Heart left ventricle (tissue), 16 donors: ENCODE data around the gene DLX5. TPM values are rescaled to one million over a fixed set of nuclear protein-coding genes. Genes with fewer than 3 reads are reported as not detected.

Experiments
- ATAC-seq, 4 donors: fragments of 200-7000 bp; cut with Tn5 transposase; one replicate each; pipeline ENCODE4 v1.9.1; 2020 to 2022; ENCODE audit warnings: moderate library complexity in 4 of 4, mild to moderate bottlenecking in 3 of 4, moderate number of reproducible peaks in 1 of 4
- DNase-seq, 5 donors: peaks; one replicate each; pipeline ENCODE4 v3.0.0-alpha.2; 2020
- H3K27ac ChIP-seq, 12 donors: fragments of 200-600 bp; sonication (generic) in 4 of 12; one replicate each; pipeline versions ENCODE4 v1.5.0 to v1.8.0; 2016 to 2022; ENCODE audit warnings: mild to moderate bottlenecking in 2 of 12
- H3K27me3 ChIP-seq, 9 donors: fragments of 200-600 bp; sonication (generic) in 2 of 9; one replicate each; pipeline versions ENCODE4 v1.5.1 to v1.8.0; 2016 to 2022; ENCODE audit warnings: mild to moderate bottlenecking in 3 of 9
- H3K36me3 ChIP-seq, 9 donors: fragments of 200-600 bp; sonication (generic) in 2 of 9; one replicate each; pipeline versions ENCODE4 v1.5.0 to v1.8.0; 2018 to 2022; ENCODE audit warnings: mild to moderate bottlenecking in 2 of 9
- H3K4me1 ChIP-seq, 12 donors: fragments of 200-600 bp; sonication (generic) in 4 of 12; one replicate each; pipeline versions ENCODE4 v1.5.0 to v1.8.0; 2016 to 2022; ENCODE audit warnings: mild to moderate bottlenecking in 3 of 12
- H3K4me3 ChIP-seq, 12 donors: fragments of 200-600 bp; sonication (generic) in 4 of 12; one replicate each; pipeline versions ENCODE4 v1.5.0 to v1.8.0; 2017 to 2022; ENCODE audit warnings: mild to moderate bottlenecking in 9 of 12, moderate library complexity in 4 of 12
- H3K9me3 ChIP-seq, 12 donors: fragments of 200-600 bp; sonication (generic) in 4 of 12; one replicate each; pipeline versions ENCODE4 v1.5.0 to v1.8.0; 2016 to 2022; ENCODE audit warnings: mild to moderate bottlenecking in 1 of 12
- CTCF ChIP-seq, 12 donors: fragments of 200-600 bp; sonication (generic) in 4 of 12; IDR thresholded peaks; one replicate each; pipeline versions ENCODE4 v1.5.0 to v1.8.0; 2018 to 2022; ENCODE audit warnings: antibody characterized with exemption in 12 of 12, mild to moderate bottlenecking in 5 of 12
- POLR2A ChIP-seq, 2 donors: fragments of 450-650 bp; IDR thresholded peaks; one replicate each; pipeline ENCODE4 v1.6.1; 2017; ENCODE audit warnings: antibody characterized with exemption in 2 of 2, mild to moderate bottlenecking in 2 of 2, moderate library complexity in 2 of 2
- WGBS, 4 donors: extraction: QIAGEN DNeasy Blood & Tissue Kit in 2 of 4; methylation state at CpG; one replicate each; pipeline versions ENCODE4 v1.1.5 to v1.1.7; 2013 to 2018; 5-methylcytosine and 5-hydroxymethylcytosine counted together
- intact Hi-C, 10 donors: fragments of 100-400 bp; cut with DNase I; formaldehyde crosslinking; loops; one replicate each; pipeline versions ENCODE4 v1.11.1 to v1.14.2; 2022
- polyA plus RNA-seq, 2 donors: library from polyadenylated mRNA; stranded (reverse); fragments of 200-250 nt; gene quantifications; one replicate each; pipeline ENCODE4 v1.2.3, GENCODE V29; 2013
- total RNA-seq, 9 donors: library from RNA; depleted of rRNA in 2 of 9; stranded (reverse); fragments of >200 nt in 2 of 9; fragmentation: NEBNext Ultra II Directional in 3 of 9; extraction: Animal tissue kit (Norgen Biotek cat#: 25700) in 3 of 9; gene quantifications; one replicate each; pipeline versions ENCODE4 v1.1.0 to v1.2.4, GENCODE V29; 2016 to 2023
- donor health status: ischemic (EF 13 %, LVEDD 7.1; RV severe dilation, severe dysfunction).
- donor health status: healthy with polysubstance abuse.
- donor health status: DM: no; HTN: yes; CAD: no.
- donor health status: DM: no; HTN: no; CAD: no.
- donor health status: ischemic (EF 25% LVEDD 6.9; RV normal size, moderate dysfunction).
- donor health status: ischemic (EF 25% LVEDD 5.7; RV mildly dilated, moderate dysfunction).
- donor health status: healthy.
- donor health status: DM: yes; HTN: yes; CAD: no.
- donor health status: ischemic (EF 35%, LVEDD 5.7; RV mildly dilated, moderate dysfunction).
- donor health status: nonischemic (EF 11% LVEDD 7.7; RV severe dilation, severe dysfunction).
- donor health status: DM: yes; HTN: yes; CAD: no.
- donor health status: PGD.
- donor health status: ischemic (EF 29% LVEDD 5.4; RV normal size, mild dysfunction).
- donor health status: nonischemic (EF 23%, LVEDD 6.1; RV moderate dilation, normal function).

Gene DLX5
- total and polyA plus RNA-seq, 11 donors, result 0.08 to 0.27 (median 0.24) TPM; not detected in 7

DNA sequence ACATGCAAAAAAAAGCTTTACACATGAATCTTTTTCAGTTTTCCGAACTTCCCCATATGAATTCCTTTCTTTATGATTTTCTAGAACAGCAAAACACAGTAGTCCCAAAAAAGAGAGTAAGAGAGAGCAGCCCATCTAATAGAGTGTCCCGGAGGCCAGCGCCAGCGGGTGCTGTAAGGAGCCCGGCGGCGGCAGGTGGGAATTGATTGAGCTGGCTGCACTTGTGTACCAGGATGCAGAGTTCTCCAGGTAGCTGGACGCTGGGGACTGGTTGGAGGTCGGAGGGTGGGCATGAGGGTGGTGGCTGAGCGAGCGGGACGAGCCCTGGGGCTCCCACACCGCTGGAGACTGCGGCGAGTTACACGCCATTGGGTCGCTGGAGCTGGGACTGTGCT is 4.0 kb downstream of the DLX5 start:
- Histone ChIP-seq H3K27me3 (peaks cover 58 to 99% (median 97%) of the 10 kb centered on the region in 9 donors), H3K9me3 (no peaks in the 10 kb centered on the region), H3K4me3 (no peak overlapping the region), H3K27ac (no peak overlapping the region), H3K4me1 (peaks cover 0 to 59% (median 14%) of the 10 kb centered on the region in 12 donors), H3K36me3 (no peaks in the 10 kb centered on the region)
- ATAC-seq (no peak), DNase-seq (no peak)
- intact Hi-C loops, result loop anchor here in 6 of 10 donors (10.0 kb wide), 4 partner anchors 306 to 1296 kb away; no protein-coding TSS in a partner anchor
- WGBS, 4 donors, result 6 to 21% (median 10%) methylated on average over 11 to 17 of the region's 17 CpGs
- TF ChIP-seq CTCF (IDR thresholded peaks at IDR 0.05) (no peak), POLR2A (IDR thresholded peaks at IDR 0.05) (no peak)

DNA sequence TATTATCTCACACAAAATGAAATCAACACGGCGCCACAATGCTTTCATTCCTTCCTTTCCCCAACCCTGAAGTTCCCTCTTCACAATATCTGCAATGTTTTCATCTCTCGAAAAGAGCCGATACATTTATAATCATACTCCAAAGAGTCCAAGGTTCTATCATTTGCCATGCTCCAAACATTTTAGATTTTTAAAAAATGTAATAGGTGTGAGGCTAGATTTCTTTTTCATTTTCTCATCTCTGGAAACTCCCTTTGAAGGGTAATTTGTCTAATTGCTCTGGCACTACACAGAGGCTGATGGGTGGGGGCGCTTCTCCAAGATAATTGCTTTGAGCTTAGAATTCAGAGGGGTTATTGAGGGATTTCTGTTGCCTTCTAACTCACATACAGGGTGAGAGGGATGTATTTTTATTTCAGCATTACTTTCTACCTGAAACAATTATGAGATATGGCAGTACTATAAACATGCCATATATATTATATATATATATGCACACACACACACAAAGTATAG is 4.9 kb downstream of the DLX5 start:
- H3K36me3 ChIP-seq, result no peaks in the 10 kb centered on the region
- no peak for DNase-seq
- H3K9me3 ChIP-seq, result no peaks in the 10 kb centered on the region
- no peak for ATAC-seq
- intact Hi-C loops, result loop anchor here in 6 of 10 donors (10.0 kb wide), 4 partner anchors 305 to 1295 kb away; no protein-coding TSS in a partner anchor
- no peak overlapping the region for H3K27ac ChIP-seq
- H3K27me3 ChIP-seq, result peaks cover 62 to 99% (median 97%) of the 10 kb centered on the region in 9 donors
- H3K4me3 ChIP-seq, result no peak overlapping the region
- peaks cover 0 to 55% (median 14%) of the 10 kb centered on the region in 12 donors for H3K4me1 ChIP-seq
- TF ChIP-seq CTCF (IDR thresholded peaks at IDR 0.05), result no peak
- TF ChIP-seq POLR2A (IDR thresholded peaks at IDR 0.05), result no peak
- 10 to 19% (median 16%) methylated on average over 5 of the region's 5 CpGs for WGBS, 4 donors

- Histone ChIP-seq H3K27me3 (peaks cover 66 to 99% (median 96%) of the 10 kb centered on the region in 9 donors), H3K9me3 (no peaks in the 10 kb centered on the region), H3K4me3 (no peak overlapping the region), H3K36me3 (no peaks in the 10 kb centered on the region), H3K27ac (no peak overlapping the region), H3K4me1 (peaks cover 0 to 47% (median 14%) of the 10 kb centered on the region in 12 donors)
- no peak for ATAC-seq
- 8 to 11% (median 9%) methylated on average over 19 of the region's 19 CpGs for WGBS, 4 donors
- no peak for TF ChIP-seq CTCF (IDR thresholded peaks at IDR 0.05)
- TF ChIP-seq POLR2A (IDR thresholded peaks at IDR 0.05), result no peak
- DNase-seq, result no peak
- intact Hi-C loops, result no loop called here
Measured at GRCh38 chr7:97018791-97019531, 5.7 kb downstream of the DLX5 start.

DNA sequence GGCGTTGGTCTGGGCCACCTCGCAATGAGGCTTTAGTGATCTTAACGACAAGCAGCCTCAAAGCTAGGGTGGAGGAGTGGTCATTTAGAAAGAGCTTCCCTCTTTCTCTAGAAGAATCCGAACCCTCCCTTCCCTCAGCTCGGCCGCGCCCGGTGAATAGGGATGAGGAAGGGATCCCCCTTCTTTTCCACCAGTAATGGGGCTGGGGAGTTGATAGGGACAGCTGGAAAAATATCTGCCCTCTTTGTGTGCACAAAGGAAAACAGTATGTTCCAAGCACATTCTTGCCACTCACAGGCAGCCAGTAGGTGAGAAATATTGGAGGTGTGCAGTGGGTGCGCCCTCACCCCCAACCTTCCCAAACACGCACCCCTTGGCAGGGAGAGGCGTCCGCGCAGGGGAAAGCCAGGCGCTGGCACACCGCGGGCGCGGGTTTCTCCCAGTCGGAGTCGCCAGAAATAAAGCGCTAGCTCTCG is 6.5 kb downstream of the DLX5 start:
- intact Hi-C loops, result no loop called here
- ATAC-seq (no peak), DNase-seq (no peak)
- H3K4me1 ChIP-seq, result peaks cover 0 to 42% (median 14%) of the 10 kb centered on the region in 12 donors
- H3K9me3 ChIP-seq, result no peaks in the 10 kb centered on the region
- WGBS, 4 donors, result 1 to 3% (median 2%) methylated on average over 20 to 22 of the region's 22 CpGs
- TF ChIP-seq CTCF (IDR thresholded peaks at IDR 0.05), result no peak
- TF ChIP-seq POLR2A (IDR thresholded peaks at IDR 0.05), result no peak
- no peaks in the 10 kb centered on the region for H3K36me3 ChIP-seq
- H3K27ac ChIP-seq, result no peak overlapping the region
- H3K27me3 ChIP-seq, result peaks cover 71 to 99% (median 96%) of the 10 kb centered on the region in 9 donors
- peak overlapping the region in 4 of 12 donors; percentile 13 to 23 (median 21) for H3K4me3 ChIP-seq
